ENCODE measurements around the gene COL4A3. TPM values are rescaled to one million over a fixed set of nuclear protein-coding genes. Genes with fewer than 3 reads are reported as not detected.
A peak's percentile ranks its signal among the peaks of the same experiment; 100 is the strongest.

Gene COL4A3
- total RNA-seq, 1 experiment from 2014 or later: not detected

GRCh38 chr2:227287771-227288170 lies 123.3 kb downstream of the COL4A3 start:
- no peak for DNase-seq (ENCODE audit: low spot score)

GRCh38 chr2:227292314-227292713 lies 127.9 kb downstream of the COL4A3 start:
- no peak for DNase-seq (ENCODE audit: low spot score)

GRCh38 chr2:227293531-227293930 lies 129.1 kb downstream of the COL4A3 start:
- no peak for DNase-seq (ENCODE audit: low spot score)

- DNase-seq (ENCODE audit: low spot score): no peak
Measured at GRCh38 chr2:227295806-227296205, 131.4 kb downstream of the COL4A3 start.

- no peak for DNase-seq (ENCODE audit: low spot score)
Measured at GRCh38 chr2:227296671-227297405, 132.4 kb downstream of the COL4A3 start.

- DNase-seq (ENCODE audit: low spot score): no peak
Measured at GRCh38 chr2:227301523-227301922, 137.1 kb downstream of the COL4A3 start.

GRCh38 chr2:227308784-227309183 lies 144.4 kb downstream of the COL4A3 start:
- DNase-seq (ENCODE audit: low spot score): no peak

- no peak for DNase-seq (ENCODE audit: low spot score)
Measured at GRCh38 chr2:227310756-227311110, 146.3 kb downstream of the COL4A3 start.

- no peak for DNase-seq (ENCODE audit: low spot score)
Measured at GRCh38 chr2:227311861-227312506, 147.6 kb downstream of the COL4A3 start.

GRCh38 chr2:227312579-227312978 lies 148.2 kb downstream of the COL4A3 start:
- no peak for DNase-seq (ENCODE audit: low spot score)

- no peak for DNase-seq (ENCODE audit: low spot score)
Measured at GRCh38 chr2:227313310-227313709, 148.9 kb downstream of the COL4A3 start.

- DNase-seq (ENCODE audit: low spot score): no peak
Measured at GRCh38 chr2:227317834-227318233, 153.4 kb downstream of the COL4A3 start.

GRCh38 chr2:227320305-227321094 lies 156.1 kb downstream of the COL4A3 start:
- DNase-seq (ENCODE audit: low spot score): no peak

- DNase-seq (ENCODE audit: low spot score): no peak
Measured at GRCh38 chr2:227322530-227323205, 158.2 kb downstream of the COL4A3 start.

- DNase-seq (ENCODE audit: low spot score): no peak
Measured at GRCh38 chr2:227323818-227324217, 159.4 kb downstream of the COL4A3 start.

- DNase-seq (ENCODE audit: low spot score): no peak
Measured at GRCh38 chr2:227324642-227324994, 160.2 kb downstream of the COL4A3 start.

- peak; percentile 93 for DNase-seq (ENCODE audit: low spot score)
Measured at GRCh38 chr2:227324995-227325838, 160.8 kb downstream of the COL4A3 start, which contains the start of gene MFF. MFF (plus strand) TSS chr2:227325251; CDS start chr2:227330666, 5,415 bp downstream.

GRCh38 chr2:227325839-227326195 lies 161.4 kb downstream of the COL4A3 start:
- no peak for DNase-seq (ENCODE audit: low spot score)

GRCh38 chr2:227326783-227327182 lies 162.4 kb downstream of the COL4A3 start:
- DNase-seq (ENCODE audit: low spot score): no peak

- DNase-seq (ENCODE audit: low spot score): no peak
Measured at GRCh38 chr2:227335713-227336112, 171.3 kb downstream of the COL4A3 start.

GRCh38 chr2:227337442-227337841 lies 173.0 kb downstream of the COL4A3 start:
- DNase-seq (ENCODE audit: low spot score): no peak
